ENCODE results near the gene MEOX2. TPM values are rescaled to one million over a fixed set of nuclear protein-coding genes. Genes with fewer than 3 reads are reported as not detected.
A peak's percentile ranks its signal among the peaks of the same experiment; 100 is the strongest.

MEOX2 gene
- total RNA-seq, 1 experiment from 2014 or later: not detected

DNA sequence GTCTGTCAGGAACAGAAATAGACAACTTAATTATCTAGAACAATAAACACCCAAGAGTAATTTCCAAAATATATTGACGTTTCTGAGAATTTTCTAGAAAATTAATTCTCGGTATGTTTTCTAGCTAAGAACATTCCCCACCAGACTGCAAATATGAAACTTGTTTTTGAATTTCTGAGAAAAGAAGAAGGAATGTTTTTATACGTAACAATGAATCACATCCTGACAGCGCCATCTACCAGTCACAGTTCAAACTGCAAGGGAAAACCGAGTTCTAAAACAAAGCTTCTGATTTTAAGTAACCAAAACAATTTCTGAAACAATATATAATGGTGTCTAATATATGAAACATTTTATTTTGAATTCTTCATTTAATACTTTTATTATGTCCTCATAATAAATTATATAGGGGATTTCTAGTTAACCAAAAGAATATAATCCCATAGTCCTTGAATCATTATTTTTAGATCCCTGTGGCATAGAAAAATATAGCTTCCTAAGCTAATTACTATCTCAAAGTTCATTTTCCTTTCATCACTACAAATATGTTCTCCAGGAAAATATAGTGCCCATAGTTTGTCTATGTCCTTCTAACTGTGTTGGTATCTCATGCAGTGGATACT is 34.5 kb upstream of the MEOX2 start:
- H3K27me3 Mint-ChIP-seq (ENCODE audit: insufficient read depth, unreplicated experiment): peaks cover 70% of the 10 kb centered on the region
- H3K4me3 Mint-ChIP-seq (ENCODE audit: unreplicated experiment): no peak overlapping the region
- BruUV-seq (replicated peaks): no TSS peak
- DNase-seq (ENCODE audit: unreplicated experiment): peak; percentile 53
- TF ChIP-seq, protein P1, sequence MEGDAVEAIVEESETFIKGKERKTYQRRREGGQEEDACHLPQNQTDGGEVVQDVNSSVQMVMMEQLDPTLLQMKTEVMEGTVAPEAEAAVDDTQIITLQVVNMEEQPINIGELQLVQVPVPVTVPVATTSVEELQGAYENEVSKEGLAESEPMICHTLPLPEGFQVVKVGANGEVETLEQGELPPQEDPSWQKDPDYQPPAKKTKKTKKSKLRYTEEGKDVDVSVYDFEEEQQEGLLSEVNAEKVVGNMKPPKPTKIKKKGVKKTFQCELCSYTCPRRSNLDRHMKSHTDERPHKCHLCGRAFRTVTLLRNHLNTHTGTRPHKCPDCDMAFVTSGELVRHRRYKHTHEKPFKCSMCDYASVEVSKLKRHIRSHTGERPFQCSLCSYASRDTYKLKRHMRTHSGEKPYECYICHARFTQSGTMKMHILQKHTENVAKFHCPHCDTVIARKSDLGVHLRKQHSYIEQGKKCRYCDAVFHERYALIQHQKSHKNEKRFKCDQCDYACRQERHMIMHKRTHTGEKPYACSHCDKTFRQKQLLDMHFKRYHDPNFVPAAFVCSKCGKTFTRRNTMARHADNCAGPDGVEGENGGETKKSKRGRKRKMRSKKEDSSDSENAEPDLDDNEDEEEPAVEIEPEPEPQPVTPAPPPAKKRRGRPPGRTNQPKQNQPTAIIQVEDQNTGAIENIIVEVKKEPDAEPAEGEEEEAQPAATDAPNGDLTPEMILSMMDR (IDR thresholded peaks at IDR 0.05; ENCODE audit: unreplicated experiment): peak; percentile 70
- no peaks in the 10 kb centered on the region for H3K9me3 Mint-ChIP-seq (ENCODE audit: unreplicated experiment)
- H3K27ac Mint-ChIP-seq (ENCODE audit: low read depth, unreplicated experiment): no peak overlapping the region
- H3K4me1 Mint-ChIP-seq (ENCODE audit: insufficient read depth, unreplicated experiment): no peaks in the 10 kb centered on the region
- CTCF ChIA-PET: interaction anchor here (0.6 to 2.8 kb wide), 21 partner anchors 8 to 1001 kb away, joined by 3 to 21 read pairs (median 4); no protein-coding TSS in a partner anchor
- POLR2A ChIA-PET: no interaction called here
- no peaks in the 10 kb centered on the region for H3K36me3 Mint-ChIP-seq (ENCODE audit: insufficient read depth, unreplicated experiment)
- intact Hi-C loops (cut with micrococcal nuclease): loop anchor here (1.0 to 5.0 kb wide), 5 partner anchors 351 to 1022 kb away; no protein-coding TSS in a partner anchor

DNA sequence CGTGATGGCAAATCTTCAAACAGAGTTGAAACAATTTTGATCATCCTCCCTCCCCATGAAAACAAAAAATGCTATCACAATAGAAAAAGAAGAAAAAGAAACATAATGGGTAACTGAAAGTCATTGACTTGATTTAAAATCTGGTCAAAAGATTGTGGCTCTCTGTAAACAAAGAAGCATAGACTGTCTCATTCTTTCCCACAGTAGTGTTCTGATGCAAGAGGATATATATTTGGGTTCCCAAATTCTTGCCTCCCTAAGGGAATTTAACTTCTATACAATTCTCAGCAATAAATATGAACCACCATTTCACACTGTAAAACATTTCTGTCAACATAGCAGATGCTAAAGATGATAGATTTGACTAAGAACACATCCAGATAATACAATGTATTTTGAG is 32.8 kb upstream of the MEOX2 start:
- no peaks in the 10 kb centered on the region for H3K9me3 Mint-ChIP-seq (ENCODE audit: unreplicated experiment)
- no TSS peak for BruUV-seq (replicated peaks)
- no peak for DNase-seq (ENCODE audit: unreplicated experiment)
- H3K27me3 Mint-ChIP-seq (ENCODE audit: insufficient read depth, unreplicated experiment): peaks cover 70% of the 10 kb centered on the region
- H3K27ac Mint-ChIP-seq (ENCODE audit: low read depth, unreplicated experiment): no peak overlapping the region
- ChIA-PET CTCF (interaction anchor here (0.7 kb wide), 1 partner anchor 55 kb away, joined by 3 read pairs; no protein-coding TSS in a partner anchor), POLR2A (no interaction called here)
- H3K36me3 Mint-ChIP-seq (ENCODE audit: insufficient read depth, unreplicated experiment): no peaks in the 10 kb centered on the region
- TF ChIP-seq, protein P1 (IDR thresholded peaks at IDR 0.05; ENCODE audit: unreplicated experiment): no peak
- H3K4me3 Mint-ChIP-seq (ENCODE audit: unreplicated experiment): no peak overlapping the region
- intact Hi-C loops (cut with micrococcal nuclease): no loop called here
- H3K4me1 Mint-ChIP-seq (ENCODE audit: insufficient read depth, unreplicated experiment): no peaks in the 10 kb centered on the region

DNA sequence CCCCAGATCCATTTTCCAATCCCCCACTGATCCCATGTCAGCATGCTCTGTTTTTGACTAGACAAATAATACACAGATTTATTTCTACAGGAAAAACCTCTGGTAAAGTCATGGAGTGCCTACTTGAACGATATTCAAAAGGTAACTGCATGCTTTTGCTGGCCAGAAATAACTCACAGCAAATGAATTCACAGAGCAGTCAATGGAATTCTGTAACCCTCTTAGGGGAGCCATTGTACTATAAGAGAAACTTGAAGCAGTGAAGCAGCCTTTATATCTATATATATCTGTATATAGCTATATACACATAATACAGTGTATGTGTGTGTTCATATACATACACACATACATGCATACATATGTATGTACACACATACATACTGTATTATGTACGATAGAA is 29.0 kb upstream of the MEOX2 start:
- intact Hi-C loops (cut with micrococcal nuclease): no loop called here
- no TSS peak for BruUV-seq (replicated peaks)
- Mint-ChIP-seq H3K4me1 (ENCODE audit: insufficient read depth, unreplicated experiment) (no peaks in the 10 kb centered on the region), H3K36me3 (ENCODE audit: insufficient read depth, unreplicated experiment) (no peaks in the 10 kb centered on the region), H3K27me3 (ENCODE audit: insufficient read depth, unreplicated experiment) (peaks cover 61% of the 10 kb centered on the region), H3K4me3 (ENCODE audit: unreplicated experiment) (no peak overlapping the region), H3K9me3 (ENCODE audit: unreplicated experiment) (no peaks in the 10 kb centered on the region), H3K27ac (ENCODE audit: low read depth, unreplicated experiment) (no peak overlapping the region)
- DNase-seq (ENCODE audit: unreplicated experiment): no peak
- TF ChIP-seq, protein P1 (IDR thresholded peaks at IDR 0.05; ENCODE audit: unreplicated experiment): no peak
- CTCF ChIA-PET: interaction anchor here (0.5 to 0.6 kb wide), 2 partner anchors 14 to 197 kb away, joined by 4 read pairs; no protein-coding TSS in a partner anchor
- POLR2A ChIA-PET: no interaction called here

DNA sequence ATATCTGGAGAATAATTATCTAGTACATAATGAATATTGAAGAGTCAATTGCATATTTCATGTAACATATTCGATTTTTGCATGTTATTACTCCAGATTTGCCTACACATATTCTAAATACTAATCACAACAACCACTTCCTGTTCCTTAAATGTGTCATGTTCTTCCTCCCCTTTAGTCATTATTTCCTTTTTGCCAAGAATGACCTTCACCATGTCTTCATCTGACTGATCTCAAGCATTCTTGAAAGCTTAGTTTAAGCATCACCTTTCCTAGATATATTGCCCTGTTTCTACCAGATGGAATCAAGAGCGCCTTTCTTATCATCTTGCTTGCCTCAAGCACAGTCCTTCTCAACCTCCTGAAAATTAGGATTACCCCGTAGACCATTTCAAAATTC is 23.5 kb upstream of the MEOX2 start:
- POLR2A ChIA-PET: no interaction called here
- H3K4me1 Mint-ChIP-seq (ENCODE audit: insufficient read depth, unreplicated experiment): no peaks in the 10 kb centered on the region
- CTCF ChIA-PET: interaction anchor here (2.0 kb wide), 1 partner anchor 11 kb away, joined by 8 read pairs; no protein-coding TSS in a partner anchor

More for the DNA sequence above, 23.5 kb upstream of the MEOX2 start:
- Mint-ChIP-seq H3K9me3 (ENCODE audit: unreplicated experiment) (no peaks in the 10 kb centered on the region), H3K27ac (ENCODE audit: low read depth, unreplicated experiment) (no peak overlapping the region), H3K4me3 (ENCODE audit: unreplicated experiment) (no peak overlapping the region), H3K36me3 (ENCODE audit: insufficient read depth, unreplicated experiment) (no peaks in the 10 kb centered on the region), H3K27me3 (ENCODE audit: insufficient read depth, unreplicated experiment) (peaks cover 66% of the 10 kb centered on the region)
- BruUV-seq (replicated peaks): no TSS peak
- TF ChIP-seq, protein P1 (IDR thresholded peaks at IDR 0.05; ENCODE audit: unreplicated experiment): no peak
- intact Hi-C loops (cut with micrococcal nuclease): no loop called here
- DNase-seq (ENCODE audit: unreplicated experiment): no peak
